GM19193 (cell line): ENCODE results near the gene TENT4B.

Experiments
- POLR2A ChIP-seq: IDR thresholded peaks from 4 replicates; pipeline ENCODE4 v1.6.1; 2011; ENCODE audit not compliant: insufficient read depth, insufficient read length; ENCODE audit errors: extremely low read depth

Gene TENT4B

GRCh38 chr16:50273888-50274325, 120.8 kb downstream of the TENT4B start:
- TF ChIP-seq POLR2A: peak; percentile 84

GRCh38 chr16:50274326-50275097, 121.4 kb downstream of the TENT4B start:
- peak; percentile 60 for TF ChIP-seq POLR2A

- TF ChIP-seq POLR2A: no peak
These were observed 122.0 kb downstream of the TENT4B start for GRCh38 chr16:50275098-50275415.

GRCh38 chr16:50275428-50276325, 122.6 kb downstream of the TENT4B start:
- TF ChIP-seq POLR2A: no peak

- TF ChIP-seq POLR2A: no peak
These were observed 123.2 kb downstream of the TENT4B start for GRCh38 chr16:50276326-50276640.

GRCh38 chr16:50276801-50277555, 123.9 kb downstream of the TENT4B start:
- TF ChIP-seq POLR2A: no peak

GRCh38 chr16:50278251-50278650, 125.1 kb downstream of the TENT4B start:
- no peak for TF ChIP-seq POLR2A

GRCh38 chr16:50279504-50279865, 126.4 kb downstream of the TENT4B start:
- TF ChIP-seq POLR2A: no peak

GRCh38 chr16:50280932-50281331, 127.8 kb downstream of the TENT4B start:
- TF ChIP-seq POLR2A: no peak
